ENCODE measurements around the gene ISYNA1. TPM values are rescaled to one million over a fixed set of nuclear protein-coding genes. Genes with fewer than 3 reads are reported as not detected.

The ISYNA1 gene
- total and polyA plus RNA-seq, 2 donors (not counting 3 experiments of a cell fraction or from before 2014, with no cell fraction given), result 69.0 to 70.2 TPM

- Histone ChIP-seq H2AFZ (ENCODE audit: low read depth, low read length) (no peak overlapping the region), H4K20me1 (replicated peaks; ENCODE audit: control insufficient read depth, extremely low read depth, insufficient read depth, low read length) (no peaks in the 10 kb centered on the region), H3K79me2 (ENCODE audit: control insufficient read depth, insufficient read depth, low read length) (peaks cover 6% of the 10 kb centered on the region), H3K4me3 (replicated peaks in 1 of 3; ENCODE audit: insufficient read depth in 1 of 3, low read depth in 1 of 3, low read length in 3 of 3) (no peak overlapping the region), H3K9me1 (replicated peaks; ENCODE audit: control insufficient read depth, extremely low read depth, insufficient read depth, low read length) (no peaks in the 10 kb centered on the region), H3K9me3 (replicated peaks; ENCODE audit: control insufficient read depth, insufficient read depth, low read length) (no peaks in the 10 kb centered on the region), H3K27ac (ENCODE audit: insufficient read depth, low read depth, low read length) (no peak overlapping the region), H3K27me3 (ENCODE audit: control insufficient read depth in 2 of 2, insufficient read depth in 2 of 2, low read length in 2 of 2) (no peaks in the 10 kb centered on the region), H3K4me2 (ENCODE audit: insufficient read depth, low read length) (no peak overlapping the region), H3K36me3 (ENCODE audit: control insufficient read depth in 2 of 2, extremely low read depth in 1 of 2, insufficient read depth in 2 of 2, low read length in 2 of 2) (peaks cover 0 to 19% of the 10 kb centered on the region in 2 experiments), H3K4me1 (ENCODE audit: control insufficient read depth, extremely low read depth, insufficient read depth, low read length) (no peaks in the 10 kb centered on the region), H3K9ac (replicated peaks; ENCODE audit: extremely low read depth, insufficient read depth, low read length) (no peak overlapping the region)
- ChIA-PET POLR2A (no interaction called here), CTCF (interaction anchor here (1.2 to 3.5 kb wide), 3 partner anchors 52 to 379 kb away, joined by 3 to 25 read pairs (median 7); no protein-coding TSS in a partner anchor)
- dilution Hi-C loops (cut with MboI; ENCODE audit: extremely low pct_ligation_motif_present, low sequenced_read_pairs) (no loop called here), intact Hi-C loops (cut with micrococcal nuclease) (loop anchor here (2.0 kb wide), 2 partner anchors 53 to 207 kb away; no protein-coding TSS in a partner anchor)
- DNase-seq (ENCODE audit: low read depth, low spot score) (no peak), FAIRE-seq (no peak)
- no peak for TF ChIP-seq POLR2A (IDR thresholded peaks at IDR 0.05; ENCODE audit: low read depth, low read length)
- TF ChIP-seq JUN (IDR thresholded peaks at IDR 0.05; ENCODE audit: borderline replicate concordance, insufficient read depth, insufficient read length, low read depth), result no peak
- no peak for TF ChIP-seq POLR2AphosphoS5 (IDR thresholded peaks at IDR 0.05; ENCODE audit: insufficient read depth, low read depth, low read length)
- no TSS peak for BruUV-seq (replicated peaks)
These were observed 30.0 kb upstream of the ISYNA1 start for GRCh38 chr19:18467978-18468377.

- POLR2A ChIA-PET, result no interaction called here
- Histone ChIP-seq H3K27ac (ENCODE audit: insufficient read depth, low read depth, low read length) (no peak overlapping the region), H3K27me3 (ENCODE audit: control insufficient read depth in 2 of 2, insufficient read depth in 2 of 2, low read length in 2 of 2) (no peaks in the 10 kb centered on the region), H3K79me2 (ENCODE audit: control insufficient read depth, insufficient read depth, low read length) (peaks cover 6% of the 10 kb centered on the region), H3K4me2 (ENCODE audit: insufficient read depth, low read length) (no peak overlapping the region), H3K9me1 (replicated peaks; ENCODE audit: control insufficient read depth, extremely low read depth, insufficient read depth, low read length) (no peaks in the 10 kb centered on the region), H4K20me1 (replicated peaks; ENCODE audit: control insufficient read depth, extremely low read depth, insufficient read depth, low read length) (no peaks in the 10 kb centered on the region), H3K9ac (replicated peaks; ENCODE audit: extremely low read depth, insufficient read depth, low read length) (no peak overlapping the region), H3K9me3 (replicated peaks; ENCODE audit: control insufficient read depth, insufficient read depth, low read length) (no peaks in the 10 kb centered on the region), H2AFZ (ENCODE audit: low read depth, low read length) (no peak overlapping the region), H3K4me3 (replicated peaks in 1 of 3; ENCODE audit: insufficient read depth in 1 of 3, low read depth in 1 of 3, low read length in 3 of 3) (no peak overlapping the region), H3K4me1 (ENCODE audit: control insufficient read depth, extremely low read depth, insufficient read depth, low read length) (no peaks in the 10 kb centered on the region), H3K36me3 (ENCODE audit: control insufficient read depth in 2 of 2, extremely low read depth in 1 of 2, insufficient read depth in 2 of 2, low read length in 2 of 2) (peaks cover 0 to 19% of the 10 kb centered on the region in 2 experiments)
- no TSS peak for BruUV-seq (replicated peaks)
- TF ChIP-seq FOS (IDR thresholded peaks at IDR 0.05; ENCODE audit: borderline replicate concordance, insufficient read depth, low read length) (no peak), MAX (IDR thresholded peaks at IDR 0.05; ENCODE audit: insufficient read depth, insufficient read length) (no peak), MYC (IDR thresholded peaks at IDR 0.05; ENCODE audit: low read depth, low read length) (no peak), EZH2 (IDR thresholded peaks at IDR 0.05; ENCODE audit: borderline replicate concordance, low read depth, low read length, severe bottlenecking) (no peak), JUN (IDR thresholded peaks at IDR 0.05; ENCODE audit: borderline replicate concordance, insufficient read depth, insufficient read length, low read depth) (no peak), POLR2A (IDR thresholded peaks at IDR 0.05; ENCODE audit: low read depth, low read length) (no peak), POLR2AphosphoS5 (IDR thresholded peaks at IDR 0.05; ENCODE audit: insufficient read depth, low read depth, low read length) (no peak), GATA2 (IDR thresholded peaks at IDR 0.05; ENCODE audit: insufficient read depth, insufficient read length, low read depth, low read length) (no peak)
- TF ChIP-seq, protein P1, sequence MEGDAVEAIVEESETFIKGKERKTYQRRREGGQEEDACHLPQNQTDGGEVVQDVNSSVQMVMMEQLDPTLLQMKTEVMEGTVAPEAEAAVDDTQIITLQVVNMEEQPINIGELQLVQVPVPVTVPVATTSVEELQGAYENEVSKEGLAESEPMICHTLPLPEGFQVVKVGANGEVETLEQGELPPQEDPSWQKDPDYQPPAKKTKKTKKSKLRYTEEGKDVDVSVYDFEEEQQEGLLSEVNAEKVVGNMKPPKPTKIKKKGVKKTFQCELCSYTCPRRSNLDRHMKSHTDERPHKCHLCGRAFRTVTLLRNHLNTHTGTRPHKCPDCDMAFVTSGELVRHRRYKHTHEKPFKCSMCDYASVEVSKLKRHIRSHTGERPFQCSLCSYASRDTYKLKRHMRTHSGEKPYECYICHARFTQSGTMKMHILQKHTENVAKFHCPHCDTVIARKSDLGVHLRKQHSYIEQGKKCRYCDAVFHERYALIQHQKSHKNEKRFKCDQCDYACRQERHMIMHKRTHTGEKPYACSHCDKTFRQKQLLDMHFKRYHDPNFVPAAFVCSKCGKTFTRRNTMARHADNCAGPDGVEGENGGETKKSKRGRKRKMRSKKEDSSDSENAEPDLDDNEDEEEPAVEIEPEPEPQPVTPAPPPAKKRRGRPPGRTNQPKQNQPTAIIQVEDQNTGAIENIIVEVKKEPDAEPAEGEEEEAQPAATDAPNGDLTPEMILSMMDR (IDR thresholded peaks at IDR 0.05; ENCODE audit: extremely low read depth in 1 of 2, insufficient read depth in 1 of 2, low read depth in 1 of 2, low read length in 2 of 2), result no peak
- dilution Hi-C loops (cut with MboI; ENCODE audit: extremely low pct_ligation_motif_present, low sequenced_read_pairs) (no loop called here), intact Hi-C loops (cut with micrococcal nuclease) (no loop called here)
- CTCF ChIA-PET, result interaction anchor here (0.6 to 1.3 kb wide), 6 partner anchors 15 to 128 kb away, joined by 3 to 5 read pairs (median 4); partner anchors contain the start of gene UBA52
- no peak for DNase-seq (ENCODE audit: low read depth, low spot score)
- FAIRE-seq, result no peak
These were observed 28.4 kb upstream of the ISYNA1 start for GRCh38 chr19:18466354-18466753.
